NCI-H2029 (cell line): ENCODE results near the gene CHEK2.
"Not testable (repeated sequence)": the region's sequence is repeated elsewhere in the genome, so short reads cannot be mapped to it uniquely, and the experiment has no call there.

Experiments used
- DNase-seq: peaks from one replicate; lab custom pipeline; 2025; lab: John Stamatoyannopoulos, UW

CHEK2 gene

GRCh38 chr22:28689796-28690195 lies 51.8 kb downstream of the CHEK2 start:
- not testable (repeated sequence) for DNase-seq

- not testable (repeated sequence) for DNase-seq
Measured at GRCh38 chr22:28682966-28683365, 58.7 kb downstream of the CHEK2 start.

- not testable (repeated sequence) for DNase-seq
Measured at GRCh38 chr22:28680813-28681490, 60.7 kb downstream of the CHEK2 start.

GRCh38 chr22:28679611-28680287 lies 61.9 kb downstream of the CHEK2 start, which contains the start of gene TTC28:
Gene TTC28, minus strand, starts transcription at chr22:28679840. Its CDS starts 117 bp downstream, at chr22:28679723.
- peak; percentile 33 for DNase-seq

GRCh38 chr22:28678778-28679610 lies 62.6 kb downstream of the CHEK2 start:
- not testable (repeated sequence) for DNase-seq

- DNase-seq: not testable (repeated sequence)
Measured at GRCh38 chr22:28678170-28678569, 63.5 kb downstream of the CHEK2 start.

GRCh38 chr22:28674121-28674563 lies 67.5 kb downstream of the CHEK2 start:
- no peak for DNase-seq

- DNase-seq: no peak
Measured at GRCh38 chr22:28670756-28671155, 70.9 kb downstream of the CHEK2 start.

- DNase-seq: no peak
Measured at GRCh38 chr22:28670161-28670560, 71.5 kb downstream of the CHEK2 start.

- DNase-seq: no peak
Measured at GRCh38 chr22:28669387-28669786, 72.2 kb downstream of the CHEK2 start.

GRCh38 chr22:28663569-28663942 lies 78.1 kb downstream of the CHEK2 start:
- DNase-seq: not testable (repeated sequence)

- DNase-seq: no peak
Measured at GRCh38 chr22:28658448-28658847, 83.2 kb downstream of the CHEK2 start.

- no peak for DNase-seq
Measured at GRCh38 chr22:28656181-28656580, 85.4 kb downstream of the CHEK2 start.

GRCh38 chr22:28650463-28650862 lies 91.2 kb downstream of the CHEK2 start:
- DNase-seq: no peak

GRCh38 chr22:28648792-28649191 lies 92.8 kb downstream of the CHEK2 start:
- no peak for DNase-seq

- DNase-seq: no peak
Measured at GRCh38 chr22:28647216-28647615, 94.4 kb downstream of the CHEK2 start.

- no peak for DNase-seq
Measured at GRCh38 chr22:28639321-28639720, 102.3 kb downstream of the CHEK2 start.
